Adrenal gland (tissue), 12 donors: ENCODE measurements around the gene PRSS2. TPM values are rescaled to one million over a fixed set of nuclear protein-coding genes. Genes with fewer than 3 reads are reported as not detected.
"Not testable (repeated sequence)": the region's sequence is repeated elsewhere in the genome, so short reads cannot be mapped to it uniquely, and the experiment has no call there.

Source experiments
- DNase-seq, 7 donors: peaks; one replicate each; pipeline ENCODE4 v3.0.0-alpha.2; 2019 to 2020
- H3K27ac ChIP-seq, 5 donors: fragments of 200-600 bp; sonication (generic) in 4 of 5; 1 replicate in 3 of 5; 2 replicates in 2 of 5; pipeline versions ENCODE4 v1.5.1 to v1.8.0; 2016 to 2020; ENCODE audit warnings: mild to moderate bottlenecking in 1 of 5
- H3K27me3 ChIP-seq: fragments of 200-600 bp; 2 replicates; pipeline ENCODE4 v1.8.0; 2021
- H3K36me3 ChIP-seq, 2 donors: fragments of 200-600 bp; replicated peaks in 1 of 2; 1 replicate in 1 of 2; 2 replicates in 1 of 2; pipeline versions ENCODE4 v1.5.1 to v1.8.0; 2018 to 2022
- H3K4me1 ChIP-seq, 2 donors: fragments of 200-600 bp; replicated peaks in 1 of 2; 1 replicate in 1 of 2; 2 replicates in 1 of 2; pipeline versions ENCODE4 v1.5.1 to v1.8.0; 2018 to 2021
- H3K4me3 ChIP-seq, 4 donors: fragments of 200-600 bp; sonication (generic) in 3 of 4; one replicate each; pipeline ENCODE4 v1.5.1; 2016 to 2018
- H3K9me3 ChIP-seq, 3 donors: fragments of 200-600 bp; sonication (generic) in 1 of 3; replicated peaks in 1 of 3; 1 replicate in 2 of 3; 2 replicates in 1 of 3; pipeline versions ENCODE4 v1.5.1 to v1.8.0; 2016 to 2021
- POLR2A ChIP-seq, 2 donors: fragments of 450-650 bp; IDR thresholded peaks; one replicate each; pipeline ENCODE4 v1.6.1; 2017; ENCODE audit warnings: antibody characterized with exemption in 2 of 2, mild to moderate bottlenecking in 2 of 2, moderate library complexity in 1 of 2
- WGBS, 4 donors: extraction: QIAGEN DNeasy Blood & Tissue Kit in 2 of 4; methylation state at CpG; one replicate each; pipeline versions ENCODE4 v1.1.5 to v1.1.7; 2013 to 2017; 5-methylcytosine and 5-hydroxymethylcytosine counted together
- intact Hi-C, 2 donors: fragments of 100-400 bp; cut with DNase I; formaldehyde crosslinking; loops; one replicate each; pipeline versions ENCODE4 v1.14.1 to v1.15.0; 2022 to 2023
- polyA plus RNA-seq, 3 donors: library from polyadenylated mRNA; stranded (reverse); fragments of 200-250 nt in 2 of 3; fragments of 350-450 nt in 1 of 3; fragmentation: Illumina TruSeq in 1 of 3; extraction: RNeasy Lipid Tissue Mini Kit (QIAGEN cat#74804) in 1 of 3; gene quantifications; one replicate each; pipeline ENCODE4 v1.2.3, GENCODE V29; 2013 to 2014
- total RNA-seq, 9 donors: library from RNA; depleted of rRNA in 4 of 9; stranded (reverse); fragments of >200 nt in 4 of 9; fragments of 120-200 nt in 1 of 9; fragmentation: NEBNext Ultra II Directional in 1 of 9; extraction: Animal tissue kit (Norgen Biotek cat#: 25700) in 1 of 9; gene quantifications; one replicate each; pipeline versions ENCODE4 v1.1.0 to v1.2.4, GENCODE V29; 2013 to 2023
- TF ChIP-seq, protein P1 (sequence below), 6 experiments: fragments of 450-650 bp in 4 of 6; fragments of 200-600 bp in 2 of 6; sonication (generic) in 1 of 6; IDR thresholded peaks; 1 replicate in 5 of 6; 2 replicates in 1 of 6; pipeline versions ENCODE4 v1.5.1 to v1.8.0; 2016 to 2021; ENCODE audit warnings: antibody characterized with exemption in 6 of 6, mild to moderate bottlenecking in 2 of 6, moderate library complexity in 1 of 6
- donor health status: healthy with polysubstance abuse.
- donor health status: Bipolar disorder and iron deficiency.
- donor health status: DM: yes; HTN: yes; CAD: no.
- donor health status: DM: no; HTN: no; CAD: no.
- donor health status: DM: no; HTN: no; CAD: no.
- donor health status: DM: yes; HTN: yes; CAD: no.

Gene PRSS2
- total and polyA plus RNA-seq, 12 donors, result 2.8 to 43.4 (median 4.8) TPM; not detected in 7

GRCh38 chr7:142773230-142773629 lies 2.5 kb downstream of the PRSS2 start:
- intact Hi-C loops, result no loop called here
- Histone ChIP-seq H3K4me3 (no peak overlapping the region), H3K9me3 (no peaks in the 10 kb centered on the region), H3K27me3 (no peaks in the 10 kb centered on the region), H3K4me1 (no peaks in the 10 kb centered on the region), H3K27ac (no peak overlapping the region), H3K36me3 (no peaks in the 10 kb centered on the region)
- 75 to 95% (median 86%) methylated on average over 11 to 12 of the region's 12 CpGs for WGBS, 4 donors
- TF ChIP-seq POLR2A (IDR thresholded peaks at IDR 0.05), result no peak
- TF ChIP-seq, protein P1, sequence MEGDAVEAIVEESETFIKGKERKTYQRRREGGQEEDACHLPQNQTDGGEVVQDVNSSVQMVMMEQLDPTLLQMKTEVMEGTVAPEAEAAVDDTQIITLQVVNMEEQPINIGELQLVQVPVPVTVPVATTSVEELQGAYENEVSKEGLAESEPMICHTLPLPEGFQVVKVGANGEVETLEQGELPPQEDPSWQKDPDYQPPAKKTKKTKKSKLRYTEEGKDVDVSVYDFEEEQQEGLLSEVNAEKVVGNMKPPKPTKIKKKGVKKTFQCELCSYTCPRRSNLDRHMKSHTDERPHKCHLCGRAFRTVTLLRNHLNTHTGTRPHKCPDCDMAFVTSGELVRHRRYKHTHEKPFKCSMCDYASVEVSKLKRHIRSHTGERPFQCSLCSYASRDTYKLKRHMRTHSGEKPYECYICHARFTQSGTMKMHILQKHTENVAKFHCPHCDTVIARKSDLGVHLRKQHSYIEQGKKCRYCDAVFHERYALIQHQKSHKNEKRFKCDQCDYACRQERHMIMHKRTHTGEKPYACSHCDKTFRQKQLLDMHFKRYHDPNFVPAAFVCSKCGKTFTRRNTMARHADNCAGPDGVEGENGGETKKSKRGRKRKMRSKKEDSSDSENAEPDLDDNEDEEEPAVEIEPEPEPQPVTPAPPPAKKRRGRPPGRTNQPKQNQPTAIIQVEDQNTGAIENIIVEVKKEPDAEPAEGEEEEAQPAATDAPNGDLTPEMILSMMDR (IDR thresholded peaks at IDR 0.05), result no peak
- DNase-seq, result no peak

DNA sequence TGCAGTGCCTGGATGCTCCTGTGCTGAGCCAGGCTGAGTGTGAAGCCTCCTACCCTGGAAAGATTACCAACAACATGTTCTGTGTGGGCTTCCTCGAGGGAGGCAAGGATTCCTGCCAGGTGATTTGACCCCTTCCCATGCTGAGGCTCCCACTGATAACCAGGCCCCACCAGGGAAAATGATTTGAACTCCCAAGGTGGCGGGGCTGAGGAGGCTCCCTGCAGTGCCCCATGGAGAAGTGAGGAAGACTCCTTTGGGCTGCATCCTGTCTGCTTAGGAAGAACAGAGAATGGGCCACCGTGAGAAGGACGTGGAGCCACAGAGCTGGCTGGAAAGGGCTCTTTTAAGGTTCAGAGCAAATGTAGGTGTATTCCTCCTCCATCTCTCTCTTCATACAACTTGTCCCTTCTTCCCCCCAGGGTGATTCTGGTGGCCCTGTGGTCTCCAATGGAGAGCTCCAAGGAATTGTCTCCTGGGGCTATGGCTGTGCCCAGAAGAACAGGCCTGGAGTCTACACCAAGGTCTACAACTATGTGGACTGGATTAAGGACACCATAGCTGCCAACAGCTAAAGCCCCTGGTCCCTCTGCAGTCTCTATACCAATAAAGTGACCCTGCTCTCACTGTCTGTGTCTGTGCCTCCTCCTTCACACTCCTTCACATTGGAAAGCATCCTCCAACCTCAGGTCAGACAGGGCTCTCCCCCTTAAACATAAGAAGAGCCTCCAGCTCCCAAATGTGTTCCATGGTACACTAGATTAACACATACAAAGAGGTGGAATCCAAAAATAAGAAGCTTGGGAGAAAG lies 3.4 kb downstream of the PRSS2 start:
- H3K27ac ChIP-seq, result no peak overlapping the region

DNA sequence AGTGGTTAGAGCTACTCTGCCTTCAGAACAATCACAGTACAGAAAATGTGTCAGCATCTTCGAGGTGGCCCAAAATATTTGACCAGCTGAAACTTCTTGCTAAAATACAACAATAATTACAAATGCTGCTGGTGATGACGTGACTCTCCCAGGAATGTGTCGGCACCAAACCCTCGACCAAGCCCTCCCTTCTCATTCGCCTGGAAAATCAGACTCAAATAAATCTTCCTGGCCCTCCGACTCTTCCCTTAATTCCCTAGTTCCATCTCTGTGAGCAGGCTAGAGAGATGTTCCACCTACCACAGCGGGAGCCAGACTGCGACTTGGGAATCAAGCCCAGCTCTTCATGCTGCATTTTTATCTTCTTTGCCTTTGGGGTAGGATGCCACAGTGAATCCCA lies 4.1 kb downstream of the PRSS2 start:
- TF ChIP-seq POLR2A (IDR thresholded peaks at IDR 0.05), result no peak
- TF ChIP-seq, protein P1 (IDR thresholded peaks at IDR 0.05), result no peak
- no peaks in the 10 kb centered on the region for H3K36me3 ChIP-seq
- H3K4me1 ChIP-seq, result no peaks in the 10 kb centered on the region
- H3K4me3 ChIP-seq, result no peak overlapping the region
- H3K9me3 ChIP-seq, result no peaks in the 10 kb centered on the region
- no peak overlapping the region for H3K27ac ChIP-seq
- DNase-seq, result no peak
- intact Hi-C loops, result no loop called here
- H3K27me3 ChIP-seq, result no peaks in the 10 kb centered on the region
- WGBS, 4 donors, result 52 to 76% (median 64%) methylated on average over 8 of the region's 8 CpGs

More for the DNA sequence above, 3.4 kb downstream of the PRSS2 start:
- Histone ChIP-seq H3K36me3 (no peaks in the 10 kb centered on the region), H3K27me3 (no peaks in the 10 kb centered on the region), H3K4me1 (no peaks in the 10 kb centered on the region), H3K9me3 (no peaks in the 10 kb centered on the region), H3K4me3 (no peak overlapping the region)
- DNase-seq, result no peak
- intact Hi-C loops, result no loop called here
- no peak for TF ChIP-seq POLR2A (IDR thresholded peaks at IDR 0.05)
- TF ChIP-seq, protein P1 (IDR thresholded peaks at IDR 0.05), result no peak
- 50 to 76% (median 70%) methylated on average over 4 of the region's 4 CpGs for WGBS, 4 donors

DNA sequence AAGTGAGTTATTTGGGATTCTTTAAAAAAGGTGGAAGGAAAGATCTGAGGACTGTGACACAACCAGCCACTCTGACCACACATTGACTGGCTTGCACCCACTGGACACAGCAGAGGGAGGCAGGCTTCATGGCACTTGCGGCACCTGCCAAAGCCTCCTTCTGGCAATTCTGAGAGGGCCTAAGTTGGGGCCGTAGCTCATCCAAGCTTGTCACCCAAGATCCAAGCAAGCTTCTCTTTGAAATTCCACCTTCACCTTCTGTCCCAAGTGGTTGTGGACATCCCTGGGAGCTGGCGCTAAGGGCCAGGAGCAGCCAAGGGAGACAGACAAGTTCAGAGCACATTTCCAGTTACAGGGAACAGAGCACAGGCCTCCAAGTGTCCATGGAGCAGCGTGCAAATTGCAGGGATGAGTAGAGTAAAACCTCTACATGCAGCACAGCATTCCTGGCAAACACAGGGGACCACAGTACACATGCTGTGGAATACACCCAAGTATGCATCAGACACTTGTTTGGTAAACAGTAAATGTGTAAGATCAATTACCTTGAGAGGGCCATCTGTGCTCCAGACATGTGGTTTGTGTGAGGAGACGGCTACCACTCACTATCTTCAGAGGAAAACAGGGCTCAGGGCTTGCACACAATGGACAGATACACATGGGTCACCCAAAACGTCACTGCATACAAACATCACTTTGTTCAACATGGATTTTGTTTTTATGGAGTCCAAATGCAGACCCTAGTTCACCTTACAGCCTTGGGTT lies 4.8 kb downstream of the PRSS2 start:
- H3K4me1 ChIP-seq, H3K9me3 ChIP-seq, intact Hi-C loops, H3K27ac ChIP-seq, H3K4me3 ChIP-seq, H3K27me3 ChIP-seq, DNase-seq, H3K36me3 ChIP-seq: not testable (repeated sequence)
- 67 to 83% (median 77%) methylated on average over 6 of the region's 6 CpGs for WGBS, 4 donors
